ENCODE measurements around the gene RBMS1. TPM values are rescaled to one million over a fixed set of nuclear protein-coding genes. Genes with fewer than 3 reads are reported as not detected.

The RBMS1 gene
- total and polyA plus RNA-seq, 2 of the 13 experiments (the other 11 are each of a cell fraction or from before 2014, with no cell fraction given) = 55.5 to 110 TPM

GRCh38 chr2:160358046-160358445 is 135.6 kb downstream of the RBMS1 start (continued):
- TF ChIP-seq HHEX (CRISPR knock-in tag; IDR thresholded peaks at IDR 0.05) (no peak), ZNF468 (CRISPR knock-in tag; IDR thresholded peaks at IDR 0.05) (no peak), MEIS1 (CRISPR knock-in tag; IDR thresholded peaks at IDR 0.05; ENCODE audit: borderline replicate concordance) (no peak), ATAD3A (CRISPR knock-in tag; IDR thresholded peaks at IDR 0.05) (no peak), ZNF136 (CRISPR knock-in tag; IDR thresholded peaks at IDR 0.05; ENCODE audit: low read depth) (no peak), ZNF329 (CRISPR knock-in tag; IDR thresholded peaks at IDR 0.05; ENCODE audit: low read depth) (no peak)

- Histone ChIP-seq H4K20me1 (ENCODE audit: insufficient read depth, low read length) (0 out of 2 replicates have a peak, but pooled peaks cover 4% of the 10 kb centered on the region), H3K27me3 (ENCODE audit: control insufficient read depth in 1 of 2, insufficient read depth in 2 of 2, low read length in 2 of 2) (no peaks in the 10 kb centered on the region), H3K9ac (ENCODE audit: insufficient read depth, low read depth, low read length) (no peak overlapping the region), H3K27ac (ENCODE audit: extremely low read length, insufficient read depth, low read length) (no peak overlapping the region), H3K4me3 (replicated peaks in 1 of 3; ENCODE audit: insufficient read depth in 1 of 3, low read depth in 2 of 3, low read length in 3 of 3) (no peak overlapping the region), H3K4me1 (ENCODE audit: insufficient read depth, low read length) (no peaks in the 10 kb centered on the region), H3K9me3 (ENCODE audit: low read length) (no peaks in the 10 kb centered on the region), H2AFZ (ENCODE audit: low read length) (no peak overlapping the region), H3K4me2 (ENCODE audit: low read depth, low read length) (no peak overlapping the region), H3K79me2 (ENCODE audit: insufficient read depth, low read length) (peaks cover 3% of the 10 kb centered on the region), H3K36me3 (replicated peaks in 1 of 2; ENCODE audit: control insufficient read depth in 1 of 2, insufficient read depth in 2 of 2, low read length in 2 of 2) (0 out of 5 replicates have a peak, but pooled peaks cover 0 to 3% of the 10 kb centered on the region in 2 experiments)
- intact Hi-C loops (cut with micrococcal nuclease; ENCODE audit: unreplicated experiment) = no loop called here
- 95% methylated on average over 1 of the region's 1 CpG for WGBS (ENCODE audit: low lambda C conversion rate)
- no TSS peak for BruUV-seq (replicated peaks)
- in situ Hi-C loops (cut with HindIII; ENCODE audit: extremely low pct_ligation_motif_present, low pct_unique_long_range_greater_than_20kb) = no loop called here
- FAIRE-seq = no peak
- POLR2A ChIA-PET = no interaction called here
- no peak for DNase-seq (ENCODE audit: low spot score)
- peak; percentile 91; the same call in 1 of the 2 replicates for TF ChIP-seq ZNF564 (CRISPR knock-in tag; IDR thresholded peaks at IDR 0.05)
- TF ChIP-seq NCOA2 (CRISPR knock-in tag; IDR thresholded peaks at IDR 0.05) = no peak
- ATAC-seq = no peak
- CTCF ChIA-PET (ENCODE audit: low intra/inter-chr PET ratio, low total read pairs) = no interaction called here
Measured at GRCh38 chr2:160356485-160356884, 137.1 kb downstream of the RBMS1 start.

- Histone ChIP-seq H3K36me3 (replicated peaks in 1 of 2; ENCODE audit: control insufficient read depth in 1 of 2, insufficient read depth in 2 of 2, low read length in 2 of 2) (peaks cover 4% of the 10 kb centered on the region in 2 experiments; a peak in 3 of 5 replicates), H3K9me3 (ENCODE audit: low read length) (no peaks in the 10 kb centered on the region), H3K27me3 (ENCODE audit: control insufficient read depth in 1 of 2, insufficient read depth in 2 of 2, low read length in 2 of 2) (no peaks in the 10 kb centered on the region), H2AFZ (ENCODE audit: low read length) (no peak overlapping the region), H3K9ac (ENCODE audit: insufficient read depth, low read depth, low read length) (no peak overlapping the region), H3K79me2 (ENCODE audit: insufficient read depth, low read length) (peaks cover 3% of the 10 kb centered on the region), H3K4me1 (ENCODE audit: insufficient read depth, low read length) (no peaks in the 10 kb centered on the region), H3K27ac (ENCODE audit: extremely low read length, insufficient read depth, low read length) (no peak overlapping the region), H3K4me2 (ENCODE audit: low read depth, low read length) (no peak overlapping the region), H4K20me1 (ENCODE audit: insufficient read depth, low read length) (0 out of 2 replicates have a peak, but pooled peaks cover 4% of the 10 kb centered on the region), H3K4me3 (replicated peaks in 1 of 3; ENCODE audit: insufficient read depth in 1 of 3, low read depth in 2 of 3, low read length in 3 of 3) (no peak overlapping the region)
- CTCF ChIA-PET (ENCODE audit: low intra/inter-chr PET ratio, low total read pairs) = no interaction called here
- WGBS (ENCODE audit: low lambda C conversion rate) = 95% methylated on average over 2 of the region's 2 CpGs
- ATAC-seq (no peak), FAIRE-seq (no peak), DNase-seq (ENCODE audit: low spot score) (no peak)
- intact Hi-C loops (cut with micrococcal nuclease; ENCODE audit: unreplicated experiment) = no loop called here
- no TSS peak for BruUV-seq (replicated peaks)
- POLR2A ChIA-PET = no interaction called here
- in situ Hi-C loops (cut with HindIII; ENCODE audit: extremely low pct_ligation_motif_present, low pct_unique_long_range_greater_than_20kb) = no loop called here
- TF ChIP-seq ARID3A (IDR thresholded peaks at IDR 0.05; ENCODE audit: low read depth, low read length) = no peak
- no peak for TF ChIP-seq YEATS2 (CRISPR knock-in tag; IDR thresholded peaks at IDR 0.05; ENCODE audit: borderline replicate concordance)
- no peak for TF ChIP-seq ZNF572 (CRISPR knock-in tag; IDR thresholded peaks at IDR 0.05)
- no peak for TF ChIP-seq ZNF253 (CRISPR knock-in tag; IDR thresholded peaks at IDR 0.05; ENCODE audit: borderline replicate concordance)
- TF ChIP-seq ZNF280B (CRISPR knock-in tag; IDR thresholded peaks at IDR 0.05; ENCODE audit: borderline replicate concordance) = no peak
Measured at GRCh38 chr2:160355080-160355479, 138.5 kb downstream of the RBMS1 start.

Data from HepG2 (cell line).